Mesothelial cell of epicardium (in vitro differentiated cells): ENCODE data around the gene COL25A1. TPM values are rescaled to one million over a fixed set of nuclear protein-coding genes. Genes with fewer than 3 reads are reported as not detected.

ENCODE experiments used
- DNase-seq, 2 experiments: peaks; one replicate each; pipeline ENCODE4 v3.0.0; 2021; ENCODE audit warnings: low spot score in 2 of 2; ENCODE audit not compliant: unreplicated experiment in 2 of 2
- H3K27ac Mint-ChIP-seq: 2 replicates; pipeline ENCODE4 v1.8.0; 2021; ENCODE audit warnings: mixed read lengths
- H3K27me3 Mint-ChIP-seq: 2 replicates; pipeline ENCODE4 v1.8.0; 2021; ENCODE audit warnings: low read depth, mixed read lengths
- H3K36me3 Mint-ChIP-seq: 2 replicates; pipeline ENCODE4 v1.8.0; 2021; ENCODE audit warnings: mixed read lengths
- H3K4me1 Mint-ChIP-seq: 2 replicates; pipeline ENCODE4 v1.8.0; 2021; ENCODE audit warnings: mixed read lengths
- H3K4me3 Mint-ChIP-seq: 2 replicates; pipeline ENCODE4 v1.8.0; 2021; ENCODE audit warnings: mild to moderate bottlenecking, moderate library complexity, mixed read lengths
- H3K9me3 Mint-ChIP-seq: 2 replicates; pipeline ENCODE4 v1.8.0; 2021; ENCODE audit warnings: mixed read lengths
- total RNA-seq: library from RNA; stranded (reverse); gene quantifications from 3 replicates; pipeline ENCODE4 v1.2.1, GENCODE V29; 2021
- TF ChIP-seq, protein P1 (sequence below): fragments of 200-600 bp; sonication (generic); IDR thresholded peaks from one replicate; pipeline ENCODE4 v1.5.0; 2021; ENCODE audit warnings: antibody characterized with exemption; ENCODE audit not compliant: unreplicated experiment

Gene COL25A1
- total RNA-seq, 1 donor from 2014 or later: 56.7 TPM

DNA sequence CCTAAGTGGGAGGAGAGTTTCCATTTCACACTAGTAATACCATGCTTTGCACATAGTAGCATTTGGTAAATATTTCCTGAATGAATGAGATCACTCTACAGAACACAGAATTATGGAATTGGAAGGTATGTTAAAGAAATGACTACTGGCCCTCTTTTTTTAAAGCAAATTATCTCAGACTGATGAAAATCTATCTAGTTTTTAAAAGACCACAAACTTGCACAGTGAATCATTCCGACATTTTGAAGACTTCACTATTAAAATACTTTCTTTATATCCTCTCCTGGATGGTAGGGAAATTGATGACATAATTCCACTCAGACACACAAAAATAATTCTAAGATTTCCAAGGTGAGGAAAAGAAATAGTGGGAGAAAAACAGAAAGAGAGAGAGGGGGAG lies 471.2 kb downstream of the COL25A1 start:
- TF ChIP-seq, protein P1, sequence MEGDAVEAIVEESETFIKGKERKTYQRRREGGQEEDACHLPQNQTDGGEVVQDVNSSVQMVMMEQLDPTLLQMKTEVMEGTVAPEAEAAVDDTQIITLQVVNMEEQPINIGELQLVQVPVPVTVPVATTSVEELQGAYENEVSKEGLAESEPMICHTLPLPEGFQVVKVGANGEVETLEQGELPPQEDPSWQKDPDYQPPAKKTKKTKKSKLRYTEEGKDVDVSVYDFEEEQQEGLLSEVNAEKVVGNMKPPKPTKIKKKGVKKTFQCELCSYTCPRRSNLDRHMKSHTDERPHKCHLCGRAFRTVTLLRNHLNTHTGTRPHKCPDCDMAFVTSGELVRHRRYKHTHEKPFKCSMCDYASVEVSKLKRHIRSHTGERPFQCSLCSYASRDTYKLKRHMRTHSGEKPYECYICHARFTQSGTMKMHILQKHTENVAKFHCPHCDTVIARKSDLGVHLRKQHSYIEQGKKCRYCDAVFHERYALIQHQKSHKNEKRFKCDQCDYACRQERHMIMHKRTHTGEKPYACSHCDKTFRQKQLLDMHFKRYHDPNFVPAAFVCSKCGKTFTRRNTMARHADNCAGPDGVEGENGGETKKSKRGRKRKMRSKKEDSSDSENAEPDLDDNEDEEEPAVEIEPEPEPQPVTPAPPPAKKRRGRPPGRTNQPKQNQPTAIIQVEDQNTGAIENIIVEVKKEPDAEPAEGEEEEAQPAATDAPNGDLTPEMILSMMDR: no peak
- Mint-ChIP-seq H3K4me1 (peaks cover 46% of the 10 kb centered on the region), H3K4me3 (no peak overlapping the region), H3K36me3 (no peaks in the 10 kb centered on the region), H3K27ac (peak overlapping the region; percentile 50), H3K27me3 (no peaks in the 10 kb centered on the region), H3K9me3 (no peaks in the 10 kb centered on the region)
- no peak for DNase-seq

DNA sequence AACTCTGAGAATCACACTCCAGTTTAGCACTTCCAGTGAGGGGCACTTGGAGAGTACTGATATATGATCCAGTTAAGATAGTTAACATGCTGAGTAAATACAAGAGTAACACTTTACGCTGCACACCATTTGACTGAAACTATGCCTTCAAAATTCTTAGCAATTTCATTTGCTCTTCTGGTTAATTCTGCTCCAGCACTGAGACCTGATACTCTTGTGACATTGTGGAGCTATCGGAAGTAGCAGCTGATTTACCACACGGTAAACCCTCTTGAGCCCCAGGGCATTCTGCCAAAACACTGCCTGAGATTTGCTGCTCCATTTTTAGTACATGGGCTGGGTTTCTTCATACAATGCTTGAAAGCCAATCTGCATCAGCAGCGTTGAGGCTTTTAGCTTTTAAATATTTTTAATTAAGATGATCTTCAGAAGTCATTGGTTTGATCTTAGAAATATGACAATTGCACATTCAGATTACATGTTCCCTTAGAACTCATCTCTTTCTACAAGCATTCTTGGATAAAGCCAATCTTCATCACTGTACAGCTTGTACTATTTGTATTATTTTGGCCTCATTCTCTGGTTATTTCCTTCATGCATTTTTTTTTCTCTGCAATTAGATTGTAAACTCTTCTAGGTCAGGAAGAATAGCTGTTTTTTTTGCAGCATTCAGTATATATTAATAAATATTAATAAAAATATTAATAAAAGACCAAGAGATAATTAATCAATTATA lies 471.8 kb downstream of the COL25A1 start:
- DNase-seq: peak; percentile 25 to 54
- TF ChIP-seq, protein P1: no peak
- Mint-ChIP-seq H3K36me3 (no peaks in the 10 kb centered on the region), H3K9me3 (no peaks in the 10 kb centered on the region), H3K4me1 (peaks cover 46% of the 10 kb centered on the region), H3K4me3 (no peak overlapping the region), H3K27ac (peak overlapping the region; percentile 40), H3K27me3 (no peaks in the 10 kb centered on the region)

DNA sequence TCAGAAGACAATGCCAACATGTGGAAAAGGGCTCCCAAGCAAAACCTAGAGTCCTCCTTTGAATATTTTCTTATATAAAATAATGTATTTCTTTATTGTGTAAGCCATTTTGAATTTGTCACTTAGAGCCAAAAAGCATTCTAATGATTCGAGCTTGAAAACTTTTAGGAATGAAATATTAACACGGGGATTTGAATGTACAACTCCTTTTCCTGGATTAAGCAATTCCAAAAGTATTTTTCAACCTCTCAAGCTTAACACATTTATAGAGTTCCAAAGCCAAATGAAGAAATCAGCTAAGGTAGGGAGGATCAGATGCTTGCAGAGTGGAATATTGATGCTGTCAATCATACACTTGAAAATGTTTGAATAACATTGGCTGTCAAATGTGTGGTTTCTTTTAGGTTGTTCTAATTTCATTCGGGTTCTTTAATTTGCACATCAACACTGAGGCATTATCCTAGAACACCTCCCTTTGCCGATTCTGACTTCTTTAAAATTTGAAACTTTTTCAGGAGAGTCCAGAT lies 472.4 kb downstream of the COL25A1 start:
- TF ChIP-seq, protein P1: no peak
- H3K27me3 Mint-ChIP-seq: no peaks in the 10 kb centered on the region
- no peak for DNase-seq
- no peaks in the 10 kb centered on the region for H3K9me3 Mint-ChIP-seq
- H3K4me3 Mint-ChIP-seq: no peak overlapping the region
- peaks cover 46% of the 10 kb centered on the region for H3K4me1 Mint-ChIP-seq
- no peak overlapping the region for H3K27ac Mint-ChIP-seq
- no peaks in the 10 kb centered on the region for H3K36me3 Mint-ChIP-seq

DNA sequence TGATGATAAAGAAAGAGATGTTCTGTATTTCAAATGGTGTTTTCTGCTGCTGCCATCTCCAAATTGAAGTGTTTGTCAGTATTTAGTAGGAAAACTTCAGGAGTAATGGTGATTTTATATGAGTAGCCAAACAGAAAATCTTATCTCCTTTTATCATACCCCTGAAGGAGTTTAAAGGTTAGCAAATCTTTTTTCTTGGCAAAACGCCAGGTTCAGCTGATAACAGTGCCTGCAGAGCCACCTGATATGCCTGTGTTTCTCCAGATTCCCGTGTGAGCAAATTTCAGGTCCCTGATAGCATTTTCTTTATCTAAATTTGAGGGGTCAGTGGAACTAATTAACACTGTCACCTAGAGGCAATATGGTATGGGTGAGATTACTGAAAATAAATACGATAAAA lies 473.8 kb downstream of the COL25A1 start:
- Mint-ChIP-seq H3K9me3 (no peaks in the 10 kb centered on the region), H3K36me3 (no peaks in the 10 kb centered on the region), H3K4me1 (peaks cover 41% of the 10 kb centered on the region), H3K4me3 (no peak overlapping the region), H3K27me3 (no peaks in the 10 kb centered on the region), H3K27ac (peak overlapping the region; percentile 5)
- no peak for DNase-seq
- TF ChIP-seq, protein P1: no peak

DNA sequence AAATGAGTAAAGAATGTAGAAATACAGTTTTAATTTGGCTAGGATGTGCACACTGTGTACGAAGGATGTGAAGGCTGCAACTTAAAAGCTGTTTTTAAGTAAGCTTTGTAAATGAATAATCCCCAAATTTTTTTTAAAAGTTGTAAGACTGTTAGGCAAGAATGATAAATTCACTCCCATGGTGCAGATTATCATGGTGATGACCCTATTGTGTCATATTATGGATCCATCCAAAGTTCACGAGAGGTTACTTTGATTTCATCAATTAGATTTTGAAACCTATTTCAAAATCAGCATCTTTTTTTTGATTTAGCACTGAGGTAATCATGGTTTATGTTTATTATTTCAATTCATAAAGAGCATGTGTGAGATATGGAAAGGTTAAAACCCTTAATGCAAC lies 476.7 kb downstream of the COL25A1 start:
- Mint-ChIP-seq H3K4me3 (no peak overlapping the region), H3K27me3 (no peaks in the 10 kb centered on the region), H3K27ac (no peak overlapping the region), H3K4me1 (peaks cover 27% of the 10 kb centered on the region), H3K9me3 (no peaks in the 10 kb centered on the region), H3K36me3 (no peaks in the 10 kb centered on the region)
- TF ChIP-seq, protein P1: no peak
- DNase-seq: no peak
